HG02938 (cell line): ENCODE measurements around the gene PHACTR1.

Experiments
- ATAC-seq: cut with Tn5 transposase; IDR thresholded peaks from one replicate; pipeline ENCODE4 v1.9.1; 2021; ENCODE audit warnings: mild to moderate bottlenecking, moderate library complexity; ENCODE audit not compliant: unreplicated experiment

The PHACTR1 gene

DNA sequence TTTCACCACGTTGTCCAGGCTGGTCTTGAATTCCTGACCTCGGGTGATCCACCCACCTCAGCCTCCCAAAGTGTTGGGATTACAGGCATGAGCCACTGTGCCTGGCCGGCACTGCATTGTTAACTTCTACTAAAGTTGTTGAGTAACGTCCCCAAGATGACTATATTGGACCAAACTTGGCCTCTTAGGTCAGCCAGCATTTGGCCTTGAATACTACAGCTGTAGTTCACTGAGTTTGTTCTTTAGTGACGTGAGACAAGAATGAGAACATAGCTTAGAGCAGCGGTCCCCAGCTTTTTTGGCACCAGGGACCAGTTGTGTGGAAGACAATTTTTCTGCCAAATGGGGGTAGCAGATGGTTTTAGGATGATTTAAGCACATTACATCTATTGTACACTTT, 374.6 kb downstream of the PHACTR1 start:
- ATAC-seq = no peak

DNA sequence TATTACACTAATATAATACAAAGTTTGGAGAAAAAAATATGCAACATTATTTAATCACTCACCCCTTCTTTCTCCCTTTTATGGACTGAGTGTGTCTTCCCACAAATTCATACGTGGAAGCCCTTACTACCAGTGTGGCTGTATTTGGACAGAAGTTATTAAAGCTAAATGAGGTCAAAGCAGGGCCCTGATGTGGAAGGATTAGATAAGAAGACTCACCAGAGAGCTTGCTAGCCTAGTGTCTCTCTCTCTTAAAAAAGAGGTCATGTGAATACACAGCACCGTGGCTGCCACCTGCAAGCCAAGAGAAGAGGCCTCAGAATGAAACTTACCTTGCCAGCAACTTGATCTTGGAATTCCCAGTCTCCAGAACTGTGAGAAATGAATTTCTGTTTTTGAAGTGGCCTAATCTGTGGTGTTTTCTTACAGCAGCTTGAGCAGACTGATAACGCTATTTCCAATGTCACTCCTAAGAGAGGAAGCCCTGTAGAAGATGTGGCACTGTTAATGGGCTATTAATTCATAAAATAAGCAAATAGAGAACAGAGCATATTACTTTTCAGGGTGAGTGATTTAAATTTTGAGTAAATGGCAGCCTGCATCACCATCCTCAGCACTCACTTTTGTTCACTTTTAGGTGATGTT, 378.3 kb downstream of the PHACTR1 start:
- no peak for ATAC-seq

DNA sequence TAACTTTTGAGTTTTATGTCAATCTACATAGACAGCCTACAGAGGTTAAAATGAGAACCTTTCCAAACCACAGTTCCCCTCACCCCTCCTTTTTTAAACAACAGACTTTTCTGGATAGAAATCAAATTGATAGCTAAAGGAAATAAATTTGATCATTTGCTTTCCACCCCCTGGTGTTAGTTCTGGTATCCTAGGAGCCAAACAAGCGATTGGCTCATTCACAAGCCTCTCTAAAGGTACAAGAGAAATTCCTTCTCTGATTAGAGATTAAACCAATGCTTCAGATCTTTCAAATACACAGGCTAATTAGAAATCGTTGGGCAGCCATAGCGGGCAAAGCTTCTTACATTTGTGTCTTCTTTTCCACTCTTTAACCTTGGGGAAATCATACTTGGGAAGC, 379.5 kb downstream of the PHACTR1 start:
- no peak for ATAC-seq

DNA sequence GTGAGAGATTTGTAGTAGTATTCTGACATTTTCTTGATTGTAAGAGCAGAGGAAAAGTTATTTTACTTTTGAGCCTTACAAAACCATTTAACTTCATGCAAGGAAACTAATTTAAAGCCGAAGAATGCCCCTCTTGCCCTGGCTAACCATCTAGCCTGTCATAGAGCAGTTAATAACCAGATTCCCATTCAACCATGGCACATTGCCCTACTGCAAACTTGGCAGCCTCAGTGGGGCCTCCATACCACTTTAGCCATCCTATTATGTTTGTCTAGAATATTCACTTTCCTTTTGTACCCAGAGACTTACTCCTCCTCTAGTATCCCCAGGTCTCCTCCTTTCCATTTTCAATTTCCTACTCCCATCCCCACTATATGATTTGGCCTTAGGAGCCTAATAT, 380.9 kb downstream of the PHACTR1 start:
- ATAC-seq = no peak

DNA sequence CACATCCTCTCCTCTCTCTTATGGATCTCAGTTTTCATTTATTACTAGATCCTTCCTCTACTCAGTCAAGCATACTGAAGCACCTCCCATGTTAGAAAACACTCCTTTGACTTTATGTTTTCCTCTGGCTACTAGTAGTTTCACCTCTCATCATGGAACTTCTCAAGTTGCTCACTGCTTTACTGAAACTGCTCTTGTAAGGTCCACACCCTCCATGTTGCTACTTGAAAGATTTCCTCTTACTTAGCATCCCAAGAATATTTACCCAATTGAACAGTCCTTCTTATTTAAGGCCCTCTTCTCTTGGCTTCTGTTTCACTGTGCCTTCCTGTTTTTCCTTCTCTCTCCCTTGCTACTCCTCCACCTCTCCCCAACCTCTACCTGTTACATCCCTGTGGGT, 381.4 kb downstream of the PHACTR1 start:
- ATAC-seq = no peak

DNA sequence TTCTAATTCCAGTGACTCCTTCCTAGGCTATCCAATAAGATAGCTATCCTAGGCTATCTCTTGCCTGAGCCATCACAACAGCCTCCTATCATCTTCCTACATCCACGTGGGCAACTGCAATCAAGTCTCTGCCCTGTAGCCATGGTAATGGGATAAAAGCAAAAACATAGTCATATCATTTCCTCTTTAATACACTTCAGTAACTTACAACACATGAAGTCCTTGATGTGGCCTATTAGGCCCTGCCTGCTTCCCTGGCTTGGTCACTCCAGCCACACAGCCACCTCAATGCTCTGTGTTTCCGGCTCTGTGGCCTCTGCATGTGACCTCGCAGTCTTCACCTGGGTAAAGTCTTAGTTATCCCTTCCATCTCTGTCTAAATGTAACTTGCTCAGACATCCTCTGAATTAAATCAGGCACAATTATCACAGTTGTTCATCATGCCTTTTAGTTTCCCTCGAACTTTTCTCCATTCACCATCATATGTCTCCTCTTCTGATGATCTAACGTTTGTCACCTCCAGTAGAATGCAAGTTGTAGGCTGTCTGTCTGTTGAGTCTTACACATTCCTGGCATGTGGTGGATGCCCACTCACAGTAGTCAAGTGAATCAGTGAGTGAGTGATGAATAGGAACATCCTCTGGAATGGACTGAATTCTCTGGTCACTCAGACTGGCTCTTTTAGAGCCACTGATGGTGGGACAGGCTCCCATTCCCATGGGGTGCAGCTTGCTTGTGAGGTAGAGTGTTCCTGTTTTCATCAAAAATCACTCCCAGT, 382.4 kb downstream of the PHACTR1 start:
- ATAC-seq = no peak

DNA sequence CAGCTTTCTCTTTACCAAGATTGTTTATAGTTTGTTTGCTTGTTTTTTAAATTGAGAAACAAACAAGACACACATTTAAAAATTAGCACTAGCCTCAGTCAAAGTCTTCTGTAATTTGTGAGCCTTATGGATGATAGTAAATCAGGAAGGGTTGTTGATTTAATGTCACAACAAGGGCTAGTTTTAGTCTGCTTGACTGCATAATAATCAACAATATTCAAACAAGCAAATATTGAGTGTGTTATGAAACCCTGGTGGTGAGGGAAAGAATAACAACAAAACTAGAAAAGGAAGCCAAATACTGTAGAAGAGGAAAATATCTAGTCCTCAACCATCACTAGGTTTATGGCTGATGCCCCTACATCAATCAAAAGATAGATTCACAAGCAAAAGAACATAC, 383.2 kb downstream of the PHACTR1 start:
- no peak for ATAC-seq

DNA sequence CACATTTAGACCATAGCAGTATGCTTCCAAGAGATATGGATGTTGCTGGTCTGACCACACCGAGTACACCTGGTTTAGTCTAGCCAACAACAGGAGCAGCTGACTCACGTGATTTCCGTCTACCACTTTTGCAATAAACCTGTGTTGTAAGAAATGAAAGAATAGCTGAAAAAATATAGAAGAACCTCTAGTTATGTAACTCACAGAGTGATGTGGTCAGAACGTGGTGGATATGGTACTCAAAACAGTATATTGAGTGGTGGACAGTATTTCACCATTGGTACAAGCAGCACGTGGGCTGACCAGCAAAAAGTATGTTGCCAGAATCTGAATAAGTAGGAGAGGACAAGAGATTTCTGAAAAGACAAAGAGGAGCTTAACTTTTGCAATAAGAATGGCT, 384.8 kb downstream of the PHACTR1 start:
- ATAC-seq = no peak

DNA sequence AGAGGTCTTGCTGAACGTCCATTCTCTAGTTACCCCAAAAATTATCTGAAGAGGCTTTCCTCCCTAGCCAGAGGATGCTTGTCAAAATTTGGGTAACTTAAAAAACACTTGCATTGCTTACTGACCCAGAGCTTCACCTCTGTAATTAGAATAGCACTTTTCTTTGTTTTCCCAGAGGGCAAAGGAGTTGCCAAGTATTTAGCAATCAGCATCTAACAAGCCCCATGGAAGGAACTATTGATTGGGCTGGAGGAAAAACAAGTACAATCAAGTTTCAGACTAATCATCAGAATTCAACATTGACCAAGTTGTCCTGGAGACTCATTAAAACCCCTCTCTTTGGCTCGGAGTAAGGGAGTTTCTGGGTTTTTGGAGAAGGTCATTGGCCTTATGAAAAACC, 385.4 kb downstream of the PHACTR1 start:
- ATAC-seq = no peak

DNA sequence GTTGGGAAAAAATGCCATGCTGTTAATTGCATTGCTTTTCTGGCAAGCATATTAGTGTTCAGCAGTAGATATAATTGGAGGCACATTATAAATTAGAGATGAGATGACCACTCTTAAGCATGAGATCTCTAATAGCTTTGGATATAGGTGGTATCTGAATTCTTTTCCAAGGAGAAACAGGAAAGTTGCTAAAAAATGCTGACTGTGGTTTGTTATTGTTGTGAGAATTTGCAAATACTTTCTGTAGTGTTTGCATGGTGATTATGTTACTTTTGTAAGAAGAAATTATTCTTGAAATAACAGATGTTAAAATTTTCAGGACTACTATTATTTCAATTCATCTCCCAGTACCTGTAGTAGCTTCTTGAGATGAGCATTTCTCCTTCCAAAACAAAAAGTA, 386.6 kb downstream of the PHACTR1 start:
- ATAC-seq = no peak

DNA sequence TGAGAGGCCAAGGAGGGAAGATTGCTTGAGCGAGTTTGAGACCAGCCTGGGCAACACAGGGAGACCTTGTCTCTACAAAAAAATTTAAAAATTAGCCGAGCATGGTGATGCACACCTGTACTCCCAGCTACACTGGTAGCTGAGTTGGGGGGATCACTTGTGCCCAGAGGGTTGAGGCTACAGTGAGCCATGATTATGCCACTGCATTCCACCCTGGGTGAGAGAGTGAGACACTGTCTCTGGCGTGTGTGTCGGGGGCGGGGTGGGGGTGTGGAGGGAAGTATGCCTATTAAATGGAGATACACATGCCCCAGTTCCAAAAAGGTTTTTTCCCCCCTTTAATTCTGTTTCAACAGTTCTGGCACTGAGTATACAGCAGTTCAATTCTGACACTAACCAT, 388.6 kb downstream of the PHACTR1 start:
- ATAC-seq = no peak

DNA sequence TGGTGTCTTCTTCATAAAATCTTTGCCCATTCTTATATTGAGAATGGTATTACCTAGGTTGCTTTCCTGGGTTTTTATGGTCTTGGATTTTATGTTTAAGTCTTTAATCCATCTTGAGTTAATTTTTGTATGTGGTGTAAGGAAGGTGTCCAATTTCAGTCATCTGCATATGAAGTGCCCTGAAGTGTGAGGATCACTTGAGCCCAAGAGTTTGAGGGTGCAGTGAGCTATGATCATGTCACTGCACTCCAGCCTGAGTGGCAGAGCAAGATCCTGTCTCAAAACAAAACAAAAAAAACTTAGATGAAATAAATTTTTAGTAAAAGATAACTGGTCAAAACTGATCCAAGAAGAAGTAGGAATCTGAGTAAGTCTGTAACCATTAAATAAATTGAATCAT, 396.4 kb downstream of the PHACTR1 start:
- ATAC-seq = no peak

DNA sequence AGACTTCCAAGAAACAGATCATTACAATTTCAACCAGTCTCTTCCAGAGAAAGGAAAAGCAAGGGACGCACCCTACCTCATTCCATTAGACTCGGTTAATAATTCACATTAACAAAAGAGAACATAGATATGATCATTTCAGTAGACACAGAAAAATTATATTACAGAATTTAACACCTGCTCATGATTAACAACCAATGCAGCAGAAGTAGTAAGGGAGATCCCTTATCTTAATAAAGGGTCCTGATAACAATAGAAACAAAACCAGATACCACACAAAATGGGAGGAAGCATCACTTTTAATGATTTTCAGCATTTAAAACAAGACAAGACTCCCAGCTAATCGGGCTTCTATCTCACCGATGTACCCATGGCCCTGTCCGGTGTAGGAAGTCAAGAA, 396.8 kb downstream of the PHACTR1 start:
- ATAC-seq = no peak

DNA sequence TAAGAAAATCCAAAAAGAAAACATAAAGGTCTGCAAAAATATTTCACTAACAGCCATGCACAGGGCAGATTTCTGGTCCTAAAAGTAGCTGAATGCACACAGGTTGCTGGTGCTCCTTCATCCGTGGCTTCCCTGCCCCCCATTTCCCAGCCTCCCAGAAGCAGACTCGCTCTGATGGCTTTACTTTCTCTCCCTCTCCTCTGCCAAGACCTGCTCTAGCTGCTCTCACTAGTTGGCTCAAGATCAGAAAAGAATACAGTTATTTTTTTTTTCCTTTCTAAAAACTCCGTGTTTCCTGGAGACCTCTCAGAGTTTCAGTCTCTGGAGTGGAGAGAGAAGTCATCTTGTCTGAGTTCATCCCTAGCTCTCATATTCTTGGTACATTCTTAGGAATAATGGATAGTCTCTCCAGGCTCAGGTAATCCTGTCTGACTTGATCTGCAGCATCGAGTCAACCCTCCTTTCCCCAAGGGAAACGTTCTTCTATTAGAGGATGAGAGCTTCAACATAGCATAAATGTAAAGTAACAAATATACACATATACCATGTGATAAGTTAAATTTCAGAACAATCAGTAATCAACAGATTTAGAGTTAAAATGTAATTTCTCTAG, 397.5 kb downstream of the PHACTR1 start:
- no peak for ATAC-seq

DNA sequence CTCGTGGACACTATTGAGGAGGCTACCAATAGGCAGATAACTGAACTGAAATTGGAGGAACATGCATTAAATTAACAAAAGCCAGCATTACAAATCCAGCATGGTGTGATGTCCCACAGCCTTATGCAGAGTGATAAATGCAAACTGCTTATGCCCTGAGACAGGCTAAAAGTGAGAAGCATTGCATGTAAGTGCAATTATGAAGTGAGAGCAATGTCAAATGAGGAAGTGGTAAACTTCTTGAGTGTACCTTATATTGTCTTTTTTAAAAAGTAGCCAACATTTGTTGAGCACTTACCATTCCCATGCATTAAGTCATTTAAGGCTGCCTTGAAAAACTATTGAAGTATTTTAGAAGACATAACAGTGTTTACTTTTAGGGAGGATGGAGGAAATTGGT, 399.6 kb downstream of the PHACTR1 start:
- ATAC-seq = no peak

DNA sequence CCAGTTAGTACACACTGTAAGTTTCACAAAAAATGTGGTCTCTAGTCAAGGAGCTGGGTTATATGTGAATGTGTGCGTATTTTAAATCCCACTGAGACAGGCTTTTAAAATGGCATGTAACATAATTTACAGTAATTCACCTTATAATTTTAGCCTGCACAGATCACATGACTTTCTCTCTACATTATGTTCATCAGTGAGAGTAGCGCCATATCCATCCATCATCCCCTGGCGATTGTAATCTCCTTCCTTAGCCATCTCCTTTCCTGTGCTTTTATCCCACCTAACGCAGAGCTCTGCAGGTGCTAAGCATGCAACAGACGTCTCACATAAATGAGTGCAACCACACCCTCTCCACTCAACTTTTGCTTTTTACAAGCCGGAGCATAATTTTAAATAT, 401.0 kb downstream of the PHACTR1 start:
- no peak for ATAC-seq

DNA sequence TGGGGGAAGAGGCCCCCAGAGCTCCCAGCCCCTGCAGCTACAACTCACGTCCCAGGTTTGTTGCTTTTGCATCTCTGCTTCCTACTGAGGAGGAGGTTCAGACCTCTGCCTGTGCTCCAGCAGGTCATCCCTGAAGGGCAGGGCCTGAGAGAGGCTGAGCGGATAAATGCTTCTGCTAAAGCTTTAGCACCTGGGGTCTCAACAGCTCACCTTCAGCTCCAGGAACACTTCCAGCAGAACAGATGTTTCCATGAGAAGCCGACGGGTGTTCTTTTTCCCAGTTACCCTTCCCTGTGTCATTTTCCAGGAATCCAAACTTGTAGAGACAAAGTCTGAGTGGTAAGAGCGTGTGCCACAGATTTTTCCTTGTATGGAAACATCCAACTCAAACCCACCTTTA, 403.0 kb downstream of the PHACTR1 start:
- no peak for ATAC-seq

DNA sequence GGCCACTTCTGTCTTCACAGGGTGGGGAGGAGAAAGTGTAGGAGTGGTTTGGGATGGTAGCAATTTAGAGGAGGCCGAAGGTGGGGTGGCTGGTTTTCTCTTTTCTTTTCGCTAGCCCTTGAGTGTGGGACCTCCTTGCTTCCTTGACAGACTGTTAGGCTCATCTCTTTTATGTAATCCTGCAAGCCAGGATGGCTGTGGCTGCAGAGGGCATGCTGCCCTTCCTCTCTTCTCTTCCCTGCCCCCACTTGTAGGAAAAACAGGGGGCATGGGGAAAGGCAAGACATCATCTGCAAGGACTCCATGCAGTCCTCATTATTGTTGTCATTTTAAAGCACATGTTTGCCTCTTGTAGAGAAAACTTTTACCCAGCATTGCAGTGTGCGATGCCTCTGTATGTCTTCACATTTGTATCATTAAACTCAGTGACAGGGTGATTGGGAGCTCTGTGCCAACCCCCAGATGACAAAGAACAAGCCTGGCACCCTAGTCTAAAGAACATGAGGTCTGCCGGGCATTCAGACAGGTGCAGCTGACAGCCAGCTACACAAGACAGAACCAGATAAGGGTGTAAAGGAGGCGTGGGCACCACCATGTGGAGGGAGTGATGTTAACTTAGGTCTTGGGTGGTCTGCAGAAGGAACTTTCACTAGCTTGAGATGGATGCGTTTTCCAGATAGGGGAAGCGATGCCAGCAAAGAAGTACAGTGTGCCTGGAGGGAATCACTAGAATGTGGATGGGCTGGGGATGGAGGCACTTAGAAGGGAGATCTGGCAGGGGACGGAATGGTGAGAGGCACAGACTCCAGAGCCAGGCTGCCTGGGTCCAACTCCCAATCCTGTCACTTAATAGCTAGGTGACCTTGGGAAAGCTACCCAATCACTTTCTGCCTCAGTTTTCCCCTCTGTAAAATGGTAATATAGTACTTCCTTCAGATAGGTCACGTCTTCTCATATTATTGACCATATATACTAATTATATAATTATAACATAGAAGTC, 404.2 kb downstream of the PHACTR1 start:
- ATAC-seq = no peak

DNA sequence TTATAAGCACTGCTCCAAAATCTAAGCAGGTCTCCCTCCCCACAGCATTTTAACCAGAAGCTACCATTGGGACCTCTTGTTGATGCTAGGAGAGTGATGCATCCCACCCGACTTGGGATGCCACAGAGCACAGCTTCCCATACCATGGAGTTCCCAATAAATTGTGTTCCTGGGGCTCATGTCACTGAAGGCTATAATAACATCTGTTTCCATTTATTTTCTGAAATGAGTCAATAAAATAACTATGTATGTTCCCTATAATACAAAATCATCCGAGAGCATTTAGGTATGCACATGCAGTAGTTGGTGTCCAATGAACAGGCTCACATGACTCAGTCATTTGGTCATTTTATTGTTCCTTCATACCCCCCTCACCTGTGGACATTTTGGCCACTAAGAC, 407.6 kb downstream of the PHACTR1 start:
- no peak for ATAC-seq

DNA sequence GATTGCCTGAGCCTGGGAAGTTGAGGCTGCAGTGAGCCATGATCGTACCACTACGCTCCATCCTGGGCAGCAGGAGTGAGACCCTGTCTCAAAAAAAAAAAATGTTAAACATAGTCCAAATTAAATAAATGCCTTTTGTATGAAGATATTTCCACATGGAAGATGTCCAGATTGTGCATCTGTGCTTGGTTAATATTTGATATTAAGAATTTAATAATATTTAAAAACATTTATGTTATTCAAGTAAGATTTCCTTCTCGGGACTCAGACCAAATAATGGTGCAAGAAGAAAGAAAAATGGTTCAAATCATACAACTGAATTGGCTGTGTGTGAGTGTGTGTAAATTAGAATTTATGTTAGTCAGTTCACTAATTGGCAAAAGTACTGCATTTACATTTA, 409.3 kb downstream of the PHACTR1 start:
- no peak for ATAC-seq
